Lung (tissue), 12 donors: Measurements from ENCODE around the gene GCDH. TPM values are rescaled to one million over a fixed set of nuclear protein-coding genes. Genes with fewer than 3 reads are reported as not detected.

Source experiments
- ATAC-seq: fragments of 200-7000 bp; cut with Tn5 transposase; one replicate; pipeline ENCODE4 v1.9.1; 2020; ENCODE audit warnings: moderate number of reproducible peaks; ENCODE audit not compliant: insufficient read depth, low FRiP score
- DNase-seq, 3 donors: peaks; one replicate each; pipeline ENCODE4 v3.0.0-alpha.2; 2013 to 2017
- H3K27ac ChIP-seq, 2 donors: one replicate each; pipeline ENCODE4 v1.5.1; 2013; ENCODE audit warnings: mild to moderate bottlenecking in 2 of 2, moderate library complexity in 2 of 2, control low read depth in 1 of 2, inconsistent platforms in 1 of 2, low read depth in 1 of 2, low read length in 1 of 2
- H3K27me3 ChIP-seq, 3 donors: one replicate each; pipeline ENCODE4 v1.5.1; 2013; ENCODE audit warnings: low read length in 2 of 3; ENCODE audit not compliant: control insufficient read depth in 3 of 3, insufficient read depth in 3 of 3
- H3K36me3 ChIP-seq, 4 donors: one replicate each; pipeline ENCODE4 v1.5.1; 2013; ENCODE audit warnings: low read length in 4 of 4, mild to moderate bottlenecking in 1 of 4, moderate library complexity in 1 of 4; ENCODE audit not compliant: control insufficient read depth in 4 of 4, insufficient read depth in 4 of 4
- H3K4me1 ChIP-seq, 5 donors: one replicate each; pipeline ENCODE4 v1.5.1; 2013; ENCODE audit warnings: low read length in 5 of 5, mild to moderate bottlenecking in 2 of 5, moderate library complexity in 1 of 5; ENCODE audit not compliant: control insufficient read depth in 5 of 5, insufficient read depth in 5 of 5
- H3K4me3 ChIP-seq: one replicate; pipeline ENCODE4 v1.5.1; 2013; ENCODE audit warnings: mild to moderate bottlenecking, control low read depth, moderate library complexity
- H3K9ac ChIP-seq, 2 donors: one replicate each; pipeline ENCODE4 v1.5.1; 2013; ENCODE audit warnings: low read length in 2 of 2, control low read depth in 1 of 2; ENCODE audit not compliant: insufficient read depth in 1 of 2
- H3K9me3 ChIP-seq, 4 donors: one replicate each; pipeline ENCODE4 v1.5.1; 2013; ENCODE audit warnings: low read length in 3 of 4, mild to moderate bottlenecking in 1 of 4, moderate library complexity in 1 of 4; ENCODE audit not compliant: control insufficient read depth in 4 of 4, insufficient read depth in 3 of 4
- CTCF ChIP-seq: IDR thresholded peaks from 2 replicates; pipeline ENCODE4 v1.5.1; 2012; ENCODE audit warnings: mild to moderate bottlenecking; ENCODE audit errors: control extremely low read depth, extremely low read depth
- WGBS, 2 donors: extraction: QIAGEN DNeasy Blood & Tissue Kit; methylation state at CpG; one replicate each; pipeline ENCODE4 v1.1.7; 2013; 5-methylcytosine and 5-hydroxymethylcytosine counted together
- polyA plus RNA-seq, 2 donors: library from polyadenylated mRNA; stranded (reverse); fragments of 200-250 nt; gene quantifications; one replicate each; pipeline ENCODE4 v1.2.1, GENCODE V29; 2013
- total RNA-seq, 2 donors: library from RNA; depleted of rRNA in 1 of 2; stranded (reverse); fragments of >200 nt in 1 of 2; gene quantifications; one replicate each; pipeline ENCODE4 v1.2.1, GENCODE V29; 2014 to 2021
- donor health status: control.
- donor health status: control.
- donor health status: Bipolar disorder and iron deficiency.
- donor health status: healthy.
- donor health status: DM: yes; HTN: yes; CAD: no.

GCDH gene
- total and polyA plus RNA-seq, 4 donors: 15.6 to 33.8 (median 27.7) TPM

- Histone ChIP-seq H3K27me3 (no peaks in the 10 kb centered on the region), H3K27ac (peak within 1 kb of the TSS; percentile 86 to 90), H3K4me1 (peaks cover 11 to 30% (median 15%) of the 10 kb centered on the region in 5 donors), H3K9ac (peak within 1 kb of the TSS; percentile 82 to 90), H3K36me3 (peaks cover 10 to 36% (median 28%) of the 10 kb centered on the region in 4 donors), H3K4me3 (peak within 1 kb of the TSS; percentile 80), H3K9me3 (no peaks in the 10 kb centered on the region)
- peak; percentile 92 for ATAC-seq
- WGBS, 2 donors: 0% methylated on average over 53 to 63 of the region's 63 CpGs
- DNase-seq: peak; percentile 100
- TF ChIP-seq CTCF: no peak
Observed at GRCh38 chr19:12937927-12938778, 47.2 kb downstream of the GCDH start, which contains the start of gene CALR. Gene CALR, plus strand, starts transcription at chr19:12938609. Its CDS starts 71 bp downstream, at chr19:12938680.

GRCh38 chr19:12938779-12939601 is 48.0 kb downstream of the GCDH start:
- H3K9me3 ChIP-seq: no peaks in the 10 kb centered on the region
- peak overlapping the region; percentile 82 to 90 for H3K9ac ChIP-seq
- TF ChIP-seq CTCF: no peak
- peaks cover 11 to 27% (median 20%) of the 10 kb centered on the region in 5 donors for H3K4me1 ChIP-seq
- H3K36me3 ChIP-seq: peaks cover 17 to 43% (median 35%) of the 10 kb centered on the region in 4 donors
- ATAC-seq: peak; percentile 4
- no peaks in the 10 kb centered on the region for H3K27me3 ChIP-seq
- peak in 2 of 3 donors; percentile 39 to 41 for DNase-seq
- H3K27ac ChIP-seq: peak overlapping the region; percentile 86 to 90
- 0% methylated on average over 54 of the region's 54 CpGs for WGBS, 2 donors
- H3K4me3 ChIP-seq: peak overlapping the region; percentile 80

- peak overlapping the region; percentile 17 for H3K4me3 ChIP-seq
- peak overlapping the region; percentile 65 to 90 for H3K9ac ChIP-seq
- no peak for DNase-seq
- no peaks in the 10 kb centered on the region for H3K27me3 ChIP-seq
- no peak for TF ChIP-seq CTCF
- 29 to 46% methylated on average over 10 of the region's 10 CpGs for WGBS, 2 donors
- no peak for ATAC-seq
- H3K27ac ChIP-seq: peak overlapping the region in 1 of 2 donors; percentile 43
- H3K9me3 ChIP-seq: no peaks in the 10 kb centered on the region
- H3K4me1 ChIP-seq: peaks cover 11 to 25% (median 21%) of the 10 kb centered on the region in 5 donors
- H3K36me3 ChIP-seq: peaks cover 24 to 51% (median 41%) of the 10 kb centered on the region in 4 donors
Observed at GRCh38 chr19:12939975-12940423, 49.0 kb downstream of the GCDH start.
